Endothelial cell of umbilical vein (primary cell): ENCODE data around the gene EIF2B2. TPM values are rescaled to one million over a fixed set of nuclear protein-coding genes. Genes with fewer than 3 reads are reported as not detected.

ENCODE experiments used
- BruUV-seq: library from RNA; stranded (reverse); fragments of 400-500 nt; replicated peaks from 2 replicates; lab custom pipeline; 2021; lab: Mats Ljungman, UMichigan
- CTCF ChIA-PET: fragments of 300-600, 350-600 bp; sonication (Branson Sonifier 250); formaldehyde crosslinking; loops from one replicate; lab custom pipeline; 2021; ENCODE audit warnings: antibody characterized with exemption, inconsistent platforms; lab: Charles Lee
- POLR2A ChIA-PET: fragments of 300-600, 350-600 bp; sonication (Branson Sonifier 250); formaldehyde crosslinking; loops from one replicate; lab custom pipeline; 2021; ENCODE audit warnings: antibody characterized with exemption, inconsistent platforms; lab: Charles Lee
- DNase-seq: peaks from one replicate; pipeline ENCODE4 v3.0.0-alpha.2; 2011; ENCODE audit warnings: low read depth, low spot score
- FAIRE-seq: peaks from 2 replicates; lab custom pipeline; 2011; peaks lifted over from hg19 to GRCh38; lab: Jason Lieb, UNC
- H2AFZ ChIP-seq: 2 replicates; pipeline ENCODE4 v1.6.0; 2012; ENCODE audit warnings: low read depth, low read length, control low read depth, inconsistent platforms
- H3K27ac ChIP-seq: 2 replicates; pipeline ENCODE4 v1.5.1; 2011; ENCODE audit warnings: low read depth, mild to moderate bottlenecking, control low read depth, low read length, moderate library complexity; ENCODE audit not compliant: insufficient read depth
- H3K27me3 ChIP-seq, 2 experiments: 2 replicates each; pipeline versions ENCODE4 v1.6.0 to v1.6.1; 2011; ENCODE audit warnings: low read length in 2 of 2, mixed read lengths in 1 of 2; ENCODE audit not compliant: control insufficient read depth in 2 of 2, insufficient read depth in 2 of 2
- H3K36me3 ChIP-seq, 2 experiments: 2 replicates in 1 of 2; 3 replicates in 1 of 2; pipeline ENCODE4 v1.5.1; 2011; ENCODE audit warnings: low read length in 2 of 2, mild to moderate bottlenecking in 1 of 2, moderate library complexity in 1 of 2; ENCODE audit not compliant: control insufficient read depth in 2 of 2, insufficient read depth in 2 of 2; ENCODE audit errors: extremely low read depth in 1 of 2
- H3K4me1 ChIP-seq: 3 replicates; pipeline ENCODE4 v1.5.1; 2011; ENCODE audit warnings: mild to moderate bottlenecking, low read length; ENCODE audit not compliant: control insufficient read depth, insufficient read depth; ENCODE audit errors: extremely low read depth
- H3K4me2 ChIP-seq: 2 replicates; pipeline ENCODE4 v1.6.1; 2011; ENCODE audit warnings: low read length, control low read depth, mixed read lengths; ENCODE audit not compliant: insufficient read depth
- H3K4me3 ChIP-seq, 3 experiments: fragments of 200-600 bp in 1 of 3; sonication (generic), shearing (Covaris generic) in 1 of 3; replicated peaks in 1 of 3; 2 replicates each; pipeline ENCODE4 v1.5.1; 2011 to 2016; ENCODE audit warnings: control low read depth in 3 of 3, low read length in 3 of 3, mild to moderate bottlenecking in 2 of 3, inconsistent platforms in 1 of 3, low read depth in 1 of 3, moderate library complexity in 1 of 3; ENCODE audit not compliant: insufficient read depth in 1 of 3
- H3K79me2 ChIP-seq: 2 replicates; pipeline ENCODE4 v1.6.0; 2012; ENCODE audit warnings: low read length, inconsistent platforms; ENCODE audit not compliant: control insufficient read depth, insufficient read depth
- H3K9ac ChIP-seq: replicated peaks from 2 replicates; pipeline ENCODE3; 2011; ENCODE audit warnings: low read length, control low read depth; ENCODE audit not compliant: insufficient read depth; ENCODE audit errors: extremely low read depth
- H3K9me1 ChIP-seq: replicated peaks from 3 replicates; pipeline ENCODE4 v1.6.0; 2011; ENCODE audit warnings: mild to moderate bottlenecking, low read length; ENCODE audit not compliant: control insufficient read depth, insufficient read depth; ENCODE audit errors: extremely low read depth
- H3K9me3 ChIP-seq: replicated peaks from 2 replicates; pipeline ENCODE4 v1.5.1; 2012; ENCODE audit warnings: low read length, inconsistent platforms; ENCODE audit not compliant: control insufficient read depth, insufficient read depth
- H4K20me1 ChIP-seq: replicated peaks from 2 replicates; pipeline ENCODE3; 2011; ENCODE audit warnings: mild to moderate bottlenecking, low read length; ENCODE audit not compliant: control insufficient read depth, insufficient read depth; ENCODE audit errors: extremely low read depth
- CTCF ChIP-seq, 2 donors: IDR thresholded peaks; 1 replicate in 1 of 2; 2 replicates in 1 of 2; pipeline ENCODE4 v1.5.1; 2011; ENCODE audit warnings: low read length in 2 of 2, mild to moderate bottlenecking in 2 of 2, moderate library complexity in 2 of 2, control low read depth in 1 of 2, inconsistent platforms in 1 of 2, low read depth in 1 of 2; ENCODE audit not compliant: insufficient read depth in 1 of 2; ENCODE audit errors: extremely low read depth in 1 of 2
- EZH2 ChIP-seq: IDR thresholded peaks from 2 replicates; pipeline ENCODE4 v1.6.1; 2012; ENCODE audit warnings: borderline replicate concordance, low read depth, mild to moderate bottlenecking, moderate library complexity, low read length, inconsistent platforms; ENCODE audit not compliant: severe bottlenecking
- FOS ChIP-seq: IDR thresholded peaks from 2 replicates; pipeline ENCODE4 v1.6.1; 2011; ENCODE audit warnings: mild to moderate bottlenecking, low read length, moderate library complexity, borderline replicate concordance; ENCODE audit not compliant: insufficient read depth
- GATA2 ChIP-seq: IDR thresholded peaks from 2 replicates; pipeline ENCODE4 v1.7.0; 2011; ENCODE audit warnings: low read depth, mild to moderate bottlenecking, moderate library complexity, mixed read lengths, low read length; ENCODE audit not compliant: insufficient read length, insufficient read depth
- JUN ChIP-seq: IDR thresholded peaks from 2 replicates; pipeline ENCODE4 v1.6.1; 2011; ENCODE audit warnings: borderline replicate concordance, low read depth; ENCODE audit not compliant: insufficient read length, insufficient read depth
- MAX ChIP-seq: IDR thresholded peaks from 2 replicates; pipeline ENCODE4 v1.6.1; 2011; ENCODE audit not compliant: insufficient read depth, insufficient read length
- MYC ChIP-seq: IDR thresholded peaks from one replicate; pipeline ENCODE4 v1.6.1; 2011; ENCODE audit warnings: mild to moderate bottlenecking, low read depth, low read length
- POLR2A ChIP-seq: IDR thresholded peaks from 2 replicates; pipeline ENCODE4 v1.6.1; 2012; ENCODE audit warnings: low read depth, mild to moderate bottlenecking, control low read depth, low read length
- POLR2AphosphoS5 ChIP-seq: IDR thresholded peaks from 2 replicates; pipeline ENCODE4 v1.6.1; 2012; ENCODE audit warnings: low read depth, mild to moderate bottlenecking, control low read depth, low read length, moderate library complexity; ENCODE audit not compliant: insufficient read depth
- dilution Hi-C: fragments of 300-500 bp; cut with MboI; formaldehyde crosslinking; loops from one replicate; pipeline ENCODE4 v1.15.0; 2019; ENCODE audit warnings: low sequenced_read_pairs; ENCODE audit not compliant: extremely low pct_ligation_motif_present
- intact Hi-C: fragments of 100-400 bp; cut with micrococcal nuclease; formaldehyde crosslinking; loops from one replicate; pipeline ENCODE4 v1.10.0; 2022
- polyA plus RNA-seq, 4 experiments: library from polyadenylated mRNA; depleted of rRNA in 3 of 4; stranded (reverse) in 3 of 4; unstranded in 1 of 4; fragments of >200 nt; gene quantifications; 2 replicates each; pipeline versions ENCODE4 v1.2.1 to v1.2.3, GENCODE V29; 2011 to 2012; ENCODE audit warnings: missing spikeins in 1 of 4
- total RNA-seq: library from RNA; stranded (reverse); gene quantifications from 2 replicates; pipeline ENCODE4 v1.2.3, GENCODE V29; 2021

EIF2B2 gene
- total and polyA plus RNA-seq, 2 donors (not counting 3 experiments of a cell fraction or from before 2014, with no cell fraction given), result 97.0 to 143 TPM

- no TSS peak for BruUV-seq
- Histone ChIP-seq H3K9me1 (no peaks in the 10 kb centered on the region), H3K27ac (no peak overlapping the region), H3K27me3 (no peaks in the 10 kb centered on the region), H3K4me1 (peaks cover 29% of the 10 kb centered on the region), H3K4me3 (no peak overlapping the region), H3K4me2 (no peak overlapping the region), H3K79me2 (no peaks in the 10 kb centered on the region), H4K20me1 (no peaks in the 10 kb centered on the region), H3K9ac (no peak overlapping the region), H3K9me3 (no peaks in the 10 kb centered on the region), H2AFZ (no peak overlapping the region), H3K36me3 (no peaks in the 10 kb centered on the region)
- dilution Hi-C loops, result no loop called here
- FAIRE-seq (no peak), DNase-seq (no peak)
- no peak for TF ChIP-seq POLR2A
- TF ChIP-seq CTCF (IDR thresholded peaks at IDR 0.05; ENCODE audit: extremely low read depth in 1 of 2, insufficient read depth in 1 of 2, low read depth in 1 of 2, low read length in 2 of 2), result no peak
- TF ChIP-seq POLR2AphosphoS5, result no peak
- no peak for TF ChIP-seq MYC
- no peak for TF ChIP-seq JUN
- no peak for TF ChIP-seq MAX
- TF ChIP-seq GATA2, result no peak
- no peak for TF ChIP-seq EZH2
- no peak for TF ChIP-seq FOS
- POLR2A ChIA-PET, result interaction anchor here (2.5 kb wide), 1 partner anchor 8 kb away, joined by 20 read pairs; the partner anchor contains the start of gene PGF
- intact Hi-C loops, result no loop called here
- CTCF ChIA-PET, result interaction anchor here (1.0 to 2.7 kb wide), 5 partner anchors 9 to 106 kb away, joined by 3 to 15 read pairs (median 3); partner anchors contain the start of genes PGF and ZC2HC1C
These were observed 39.5 kb upstream of the EIF2B2 start for GRCh38 chr14:74963178-74963704.
